NB4 (cell line): ENCODE measurements around the gene AGBL2.
"Not testable (repeated sequence)": the region's sequence is repeated elsewhere in the genome, so short reads cannot be mapped to it uniquely, and the experiment has no call there.

Experiments used
- POLR2A ChIP-seq: IDR thresholded peaks from 2 replicates; pipeline ENCODE4 v1.6.1; 2011; ENCODE audit warnings: mild to moderate bottlenecking; ENCODE audit not compliant: insufficient read length; ENCODE audit errors: extremely low read depth
- TF ChIP-seq, protein P1 (sequence below): IDR thresholded peaks from one replicate; pipeline ENCODE4 v1.5.1; 2012; ENCODE audit warnings: low read depth, low read length

DNA sequence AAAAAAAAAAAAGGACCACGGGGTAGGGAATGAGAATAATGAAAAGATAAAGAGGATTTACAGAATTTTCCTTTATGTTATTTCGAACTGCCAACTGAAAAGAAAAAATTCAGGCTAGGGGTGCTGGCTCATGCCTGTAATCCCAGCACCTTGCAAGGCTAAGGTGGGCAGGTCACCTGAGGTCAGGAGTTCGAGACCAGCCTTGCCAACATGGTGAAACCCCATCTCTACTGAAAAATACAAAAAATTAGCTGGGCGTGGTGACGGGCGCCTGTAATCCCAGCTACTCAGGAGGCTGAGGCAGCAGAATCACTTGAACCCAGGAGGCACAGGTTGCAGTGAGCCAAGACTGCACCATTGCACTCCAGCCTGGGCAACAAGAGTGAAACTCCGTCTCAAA lies 27.3 kb upstream of the AGBL2 start:
- TF ChIP-seq, protein P1, sequence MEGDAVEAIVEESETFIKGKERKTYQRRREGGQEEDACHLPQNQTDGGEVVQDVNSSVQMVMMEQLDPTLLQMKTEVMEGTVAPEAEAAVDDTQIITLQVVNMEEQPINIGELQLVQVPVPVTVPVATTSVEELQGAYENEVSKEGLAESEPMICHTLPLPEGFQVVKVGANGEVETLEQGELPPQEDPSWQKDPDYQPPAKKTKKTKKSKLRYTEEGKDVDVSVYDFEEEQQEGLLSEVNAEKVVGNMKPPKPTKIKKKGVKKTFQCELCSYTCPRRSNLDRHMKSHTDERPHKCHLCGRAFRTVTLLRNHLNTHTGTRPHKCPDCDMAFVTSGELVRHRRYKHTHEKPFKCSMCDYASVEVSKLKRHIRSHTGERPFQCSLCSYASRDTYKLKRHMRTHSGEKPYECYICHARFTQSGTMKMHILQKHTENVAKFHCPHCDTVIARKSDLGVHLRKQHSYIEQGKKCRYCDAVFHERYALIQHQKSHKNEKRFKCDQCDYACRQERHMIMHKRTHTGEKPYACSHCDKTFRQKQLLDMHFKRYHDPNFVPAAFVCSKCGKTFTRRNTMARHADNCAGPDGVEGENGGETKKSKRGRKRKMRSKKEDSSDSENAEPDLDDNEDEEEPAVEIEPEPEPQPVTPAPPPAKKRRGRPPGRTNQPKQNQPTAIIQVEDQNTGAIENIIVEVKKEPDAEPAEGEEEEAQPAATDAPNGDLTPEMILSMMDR, result not testable (repeated sequence)
- TF ChIP-seq POLR2A, result not testable (repeated sequence)
